ENCODE data around the gene FGF11. TPM values are rescaled to one million over a fixed set of nuclear protein-coding genes. Genes with fewer than 3 reads are reported as not detected.
A peak's percentile ranks its signal among the peaks of the same experiment; 100 is the strongest.

The FGF11 gene
- total and polyA plus RNA-seq, 2 of the 4 experiments (the other 2 are of a cell fraction): 0.18 to 1.1 TPM

- Histone ChIP-seq H3K27me3 (ENCODE audit: control insufficient read depth, insufficient read depth, low read length) (peaks cover 2% of the 10 kb centered on the region; the same call in 1 of the 2 replicates), H3K56ac (ENCODE audit: extremely low read depth, insufficient read depth, low read length) (no peak overlapping the region), H2BK5ac (ENCODE audit: low read depth, low read length, poor library complexity, severe bottlenecking) (no peak overlapping the region), H3K4me2 (ENCODE audit: low read depth, low read length) (no peak overlapping the region), H2BK120ac (ENCODE audit: low read depth, low read length) (no peak overlapping the region), H3K9me1 (ENCODE audit: insufficient read depth, low read length) (0 out of 2 replicates have a peak, but pooled peaks cover 3% of the 10 kb centered on the region), H2BK15ac (ENCODE audit: low read depth, low read length) (no peak overlapping the region), H3K9me3 (ENCODE audit: control insufficient read depth, insufficient read depth, low read length) (no peaks in the 10 kb centered on the region), H3K4me3 (ENCODE audit: insufficient read depth, low read depth, low read length) (no peak overlapping the region), H3K4me1 (ENCODE audit: control insufficient read depth, insufficient read depth, low read length) (no peaks in the 10 kb centered on the region), H2BK20ac (ENCODE audit: low read depth, low read length) (no peak overlapping the region), H2AK5ac (ENCODE audit: low read depth, low read length) (no peak overlapping the region), H4K5ac (ENCODE audit: low read depth, low read length) (no peak overlapping the region), H2AK9ac (replicated peaks; ENCODE audit: low read depth, low read length, poor library complexity) (peak overlapping the region; percentile 72), H3K36me3 (ENCODE audit: control insufficient read depth, insufficient read depth, low read length) (no peaks in the 10 kb centered on the region), H3K79me1 (ENCODE audit: low read depth in 1 of 2, low read length in 2 of 2) (no peaks in the 10 kb centered on the region), H3K18ac (ENCODE audit: low read depth, low read length) (no peak overlapping the region), H3K27ac (ENCODE audit: insufficient read depth, low read length) (no peak overlapping the region), H3K14ac (replicated peaks; ENCODE audit: low read depth, low read length) (no peak overlapping the region), H4K8ac (ENCODE audit: low read depth in 2 of 2, low read length in 2 of 2) (no peak overlapping the region), H4K91ac (ENCODE audit: insufficient read depth, low read depth, low read length) (no peak overlapping the region), H3K23ac (ENCODE audit: low read depth, low read length) (no peak overlapping the region), H2AFZ (replicated peaks; ENCODE audit: low read length, poor library complexity) (no peak overlapping the region), H4K20me1 (ENCODE audit: insufficient read depth, low read length) (no peaks in the 10 kb centered on the region), H3K4ac (ENCODE audit: low read depth, low read length) (no peak overlapping the region), H3K9ac (ENCODE audit: low read depth, low read length) (no peak overlapping the region)
- ATAC-seq (ENCODE audit: low read depth): no peak
- dilution Hi-C loops (cut with HindIII; ENCODE audit: low sequenced_read_pairs, unreplicated experiment): no loop called here
- BruUV-seq (replicated peaks): no TSS peak
- intact Hi-C loops (cut with micrococcal nuclease): no loop called here
- CTCF ChIA-PET: interaction anchor here (1.1 kb wide), 1 partner anchor 9 kb away, joined by 3 read pairs; no protein-coding TSS in a partner anchor
- in situ Hi-C loops (cut with MboI; ENCODE audit: low sequenced_read_pairs): no loop called here
- TF ChIP-seq BHLHE40 (IDR thresholded peaks at IDR 0.05; ENCODE audit: low read depth, low read length): no peak
- TF ChIP-seq MAZ (IDR thresholded peaks at IDR 0.05; ENCODE audit: borderline replicate concordance, low read depth, low read length): no peak
- 93% methylated on average over 17 of the region's 29 CpGs; no CpG with 5 or more reads in 1 of the 2 experiments for WGBS, 2 experiments (ENCODE audit: extremely low coverage in 2 of 2, insufficient read length in 1 of 2)
- POLR2A ChIA-PET (ENCODE audit: unreplicated experiment): no interaction called here
- DNase-seq: no peak
Observed at GRCh38 chr17:7426896-7427489, 12.3 kb upstream of the FGF11 start.
